GM12801 (cell line): Measurements from ENCODE around the gene PLEKHA6.

ENCODE experiments used
- TF ChIP-seq, protein P1 (sequence below): IDR thresholded peaks from one replicate; pipeline ENCODE4 v1.5.1; 2011; ENCODE audit warnings: control low read depth; ENCODE audit not compliant: insufficient read length; ENCODE audit errors: extremely low read depth

Gene PLEKHA6

GRCh38 chr1:204225841-204226735 is 133.6 kb downstream of the PLEKHA6 start:
- TF ChIP-seq, protein P1, sequence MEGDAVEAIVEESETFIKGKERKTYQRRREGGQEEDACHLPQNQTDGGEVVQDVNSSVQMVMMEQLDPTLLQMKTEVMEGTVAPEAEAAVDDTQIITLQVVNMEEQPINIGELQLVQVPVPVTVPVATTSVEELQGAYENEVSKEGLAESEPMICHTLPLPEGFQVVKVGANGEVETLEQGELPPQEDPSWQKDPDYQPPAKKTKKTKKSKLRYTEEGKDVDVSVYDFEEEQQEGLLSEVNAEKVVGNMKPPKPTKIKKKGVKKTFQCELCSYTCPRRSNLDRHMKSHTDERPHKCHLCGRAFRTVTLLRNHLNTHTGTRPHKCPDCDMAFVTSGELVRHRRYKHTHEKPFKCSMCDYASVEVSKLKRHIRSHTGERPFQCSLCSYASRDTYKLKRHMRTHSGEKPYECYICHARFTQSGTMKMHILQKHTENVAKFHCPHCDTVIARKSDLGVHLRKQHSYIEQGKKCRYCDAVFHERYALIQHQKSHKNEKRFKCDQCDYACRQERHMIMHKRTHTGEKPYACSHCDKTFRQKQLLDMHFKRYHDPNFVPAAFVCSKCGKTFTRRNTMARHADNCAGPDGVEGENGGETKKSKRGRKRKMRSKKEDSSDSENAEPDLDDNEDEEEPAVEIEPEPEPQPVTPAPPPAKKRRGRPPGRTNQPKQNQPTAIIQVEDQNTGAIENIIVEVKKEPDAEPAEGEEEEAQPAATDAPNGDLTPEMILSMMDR = no peak

- TF ChIP-seq, protein P1 = no peak
Observed at GRCh38 chr1:204224655-204225054, 135.1 kb downstream of the PLEKHA6 start.

DNA sequence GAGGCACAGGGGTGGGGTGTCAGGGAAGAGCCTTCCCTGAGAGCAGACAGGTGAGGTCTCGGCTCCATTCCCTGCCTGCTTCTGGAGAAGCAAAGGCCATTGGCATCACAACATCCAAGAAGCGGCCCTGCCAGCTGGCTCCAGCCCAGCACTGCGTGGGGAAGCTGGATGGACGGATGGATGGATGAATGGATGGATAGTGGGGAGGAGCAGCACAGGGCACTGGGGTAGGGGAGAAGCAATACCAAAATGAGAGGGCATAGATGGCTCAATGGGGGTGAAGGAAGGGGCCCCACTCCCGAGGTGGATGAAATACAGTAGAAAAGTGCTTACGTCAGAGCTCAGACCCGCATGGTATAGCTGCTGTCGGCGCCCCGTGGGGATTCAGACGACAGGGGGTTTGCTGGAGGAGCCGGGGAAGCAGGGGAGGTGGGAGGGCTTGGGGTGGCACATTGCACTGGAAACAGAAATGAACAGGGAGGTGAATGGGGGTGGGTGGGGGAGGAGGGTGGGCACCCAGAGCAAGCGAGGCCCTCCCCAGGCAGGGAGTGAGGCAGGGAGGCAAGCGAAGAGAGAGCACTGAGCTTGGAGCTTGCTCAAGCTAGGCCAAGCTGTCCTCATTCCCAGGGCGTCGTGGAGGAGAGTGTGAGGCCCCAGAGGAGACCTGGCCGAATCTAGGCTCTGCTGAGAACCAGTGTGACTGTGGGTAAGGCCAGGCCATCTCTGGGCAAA is 136.4 kb downstream of the PLEKHA6 start:
- TF ChIP-seq, protein P1 = no peak

DNA sequence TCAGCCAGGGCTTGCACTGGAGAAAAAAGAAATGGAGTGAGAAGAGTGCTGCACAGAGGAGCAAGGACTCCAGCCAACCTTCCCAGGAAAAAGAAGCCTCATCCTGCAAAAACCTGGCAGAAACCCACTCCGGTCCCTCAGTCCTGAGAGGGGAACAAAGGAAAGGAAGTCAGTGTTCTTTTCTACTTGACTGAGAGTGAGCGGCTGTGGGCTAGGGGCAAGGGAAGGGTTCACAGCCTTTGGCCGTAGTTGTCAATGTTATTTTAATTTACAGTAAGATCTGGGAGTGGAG is 137.0 kb downstream of the PLEKHA6 start:
- TF ChIP-seq, protein P1 = no peak

GRCh38 chr1:204222006-204222763 is 137.5 kb downstream of the PLEKHA6 start:
- TF ChIP-seq, protein P1 = no peak

DNA sequence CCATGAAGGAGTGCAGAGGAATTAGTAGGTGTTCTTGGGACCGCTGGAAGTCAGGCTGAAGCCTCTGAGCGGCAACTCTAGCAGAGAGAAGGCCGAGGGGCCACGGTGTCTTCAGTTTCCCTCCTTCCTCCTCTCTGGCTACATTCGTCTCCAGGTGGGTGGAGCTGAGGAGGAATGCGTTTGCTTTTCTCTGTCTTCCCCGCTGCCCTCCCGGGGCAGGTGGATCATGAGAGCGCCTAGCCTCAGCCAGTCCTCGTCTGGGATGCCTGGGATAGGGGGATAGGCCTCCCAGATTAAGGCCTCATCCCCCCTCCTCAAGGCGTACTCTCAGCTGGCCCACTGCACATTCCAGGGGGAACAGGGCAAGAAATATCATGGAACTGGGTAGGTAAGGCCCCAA is 138.5 kb downstream of the PLEKHA6 start:
- TF ChIP-seq, protein P1 = no peak
